Peyer's patch (tissue), 4 donors: ENCODE measurements around the gene CCDC51. TPM values are rescaled to one million over a fixed set of nuclear protein-coding genes. Genes with fewer than 3 reads are reported as not detected.
A peak's percentile ranks its signal among the peaks of the same experiment; 100 is the strongest.
"Not testable (repeated sequence)": the region's sequence is repeated elsewhere in the genome, so short reads cannot be mapped to it uniquely, and the experiment has no call there.

Experiments used
- DNase-seq, 3 donors: peaks; one replicate each; pipeline ENCODE4 v3.0.0-alpha.2; 2017 to 2019
- H3K27ac ChIP-seq, 4 donors: fragments of 200-600 bp; sonication (generic); one replicate each; pipeline ENCODE4 v1.5.1; 2016 to 2019
- H3K27me3 ChIP-seq, 2 donors: fragments of 200-600 bp; sonication (generic); one replicate each; pipeline ENCODE4 v1.5.1; 2019
- H3K36me3 ChIP-seq, 3 donors: fragments of 200-600 bp; sonication (generic); one replicate each; pipeline ENCODE4 v1.5.1; 2016 to 2019
- H3K4me1 ChIP-seq, 4 donors: fragments of 200-600 bp; sonication (generic); one replicate each; pipeline ENCODE4 v1.5.1; 2016 to 2019
- H3K4me3 ChIP-seq, 4 donors: fragments of 200-600 bp; sonication (generic); 1 replicate in 3 of 4; 2 replicates in 1 of 4; pipeline ENCODE4 v1.5.1; 2016 to 2019; ENCODE audit warnings: mild to moderate bottlenecking in 1 of 4
- H3K9me3 ChIP-seq, 4 donors: fragments of 200-600 bp; sonication (generic); one replicate each; pipeline ENCODE4 v1.5.1; 2016 to 2019; ENCODE audit warnings: mild to moderate bottlenecking in 1 of 4
- POLR2A ChIP-seq, 2 donors: fragments of 450-650 bp; IDR thresholded peaks; one replicate each; pipeline ENCODE4 v1.5.1; 2017; ENCODE audit warnings: antibody characterized with exemption in 2 of 2, mild to moderate bottlenecking in 2 of 2, moderate library complexity in 2 of 2
- total RNA-seq, 4 donors: library from RNA; depleted of rRNA; stranded (reverse); fragments of >200 nt; gene quantifications; one replicate each; pipeline ENCODE4 v1.1.0, GENCODE V29; 2016
- TF ChIP-seq, protein P1 (sequence below), 6 experiments: fragments of 450-650 bp in 4 of 6; fragments of 200-600 bp in 2 of 6; sonication (generic) in 1 of 6; IDR thresholded peaks; one replicate each; pipeline ENCODE4 v1.5.1; 2017 to 2019; ENCODE audit warnings: antibody characterized with exemption in 6 of 6, mild to moderate bottlenecking in 3 of 6, moderate library complexity in 1 of 6

CCDC51 gene, protein sequence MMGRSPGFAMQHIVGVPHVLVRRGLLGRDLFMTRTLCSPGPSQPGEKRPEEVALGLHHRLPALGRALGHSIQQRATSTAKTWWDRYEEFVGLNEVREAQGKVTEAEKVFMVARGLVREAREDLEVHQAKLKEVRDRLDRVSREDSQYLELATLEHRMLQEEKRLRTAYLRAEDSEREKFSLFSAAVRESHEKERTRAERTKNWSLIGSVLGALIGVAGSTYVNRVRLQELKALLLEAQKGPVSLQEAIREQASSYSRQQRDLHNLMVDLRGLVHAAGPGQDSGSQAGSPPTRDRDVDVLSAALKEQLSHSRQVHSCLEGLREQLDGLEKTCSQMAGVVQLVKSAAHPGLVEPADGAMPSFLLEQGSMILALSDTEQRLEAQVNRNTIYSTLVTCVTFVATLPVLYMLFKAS
- total RNA-seq: 10 to 100 TPM in 1 of 4 donors, 1 to 10 TPM in 3; 7.4 to 13.1 (median 9.1) TPM

GRCh38 chr3:48439820-48440589 is at the start of gene CCDC51, which contains the start of gene TMA7:
Gene CCDC51 (minus strand): TSS chr3:48440119. CDS start chr3:48435128, 4,991 bp downstream.
Gene TMA7 (plus strand): TSS chr3:48440257. CDS start chr3:48440297, 40 bp downstream.
- peaks cover 0 to 11% (median 0%) of the 10 kb centered on the region in 3 donors for H3K36me3 ChIP-seq
- no peaks in the 10 kb centered on the region for H3K9me3 ChIP-seq
- TF ChIP-seq, protein P1, sequence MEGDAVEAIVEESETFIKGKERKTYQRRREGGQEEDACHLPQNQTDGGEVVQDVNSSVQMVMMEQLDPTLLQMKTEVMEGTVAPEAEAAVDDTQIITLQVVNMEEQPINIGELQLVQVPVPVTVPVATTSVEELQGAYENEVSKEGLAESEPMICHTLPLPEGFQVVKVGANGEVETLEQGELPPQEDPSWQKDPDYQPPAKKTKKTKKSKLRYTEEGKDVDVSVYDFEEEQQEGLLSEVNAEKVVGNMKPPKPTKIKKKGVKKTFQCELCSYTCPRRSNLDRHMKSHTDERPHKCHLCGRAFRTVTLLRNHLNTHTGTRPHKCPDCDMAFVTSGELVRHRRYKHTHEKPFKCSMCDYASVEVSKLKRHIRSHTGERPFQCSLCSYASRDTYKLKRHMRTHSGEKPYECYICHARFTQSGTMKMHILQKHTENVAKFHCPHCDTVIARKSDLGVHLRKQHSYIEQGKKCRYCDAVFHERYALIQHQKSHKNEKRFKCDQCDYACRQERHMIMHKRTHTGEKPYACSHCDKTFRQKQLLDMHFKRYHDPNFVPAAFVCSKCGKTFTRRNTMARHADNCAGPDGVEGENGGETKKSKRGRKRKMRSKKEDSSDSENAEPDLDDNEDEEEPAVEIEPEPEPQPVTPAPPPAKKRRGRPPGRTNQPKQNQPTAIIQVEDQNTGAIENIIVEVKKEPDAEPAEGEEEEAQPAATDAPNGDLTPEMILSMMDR (IDR thresholded peaks at IDR 0.05): no peak
- TF ChIP-seq POLR2A (IDR thresholded peaks at IDR 0.05): peak; percentile 96 to 97
- peaks cover 0 to 36% (median 14%) of the 10 kb centered on the region in 4 donors for H3K4me1 ChIP-seq
- H3K4me3 ChIP-seq: peak within 1 kb of the TSS; percentile 64 to 84 (median 80)
- H3K27ac ChIP-seq: peak within 1 kb of the TSS; percentile 86 to 95 (median 94)
- peak; percentile 99 to 100 (median 99) for DNase-seq
- no peaks in the 10 kb centered on the region for H3K27me3 ChIP-seq

- H3K4me3 ChIP-seq: no peak overlapping the region
- no peaks in the 10 kb centered on the region for H3K4me1 ChIP-seq
- no peak overlapping the region for H3K27ac ChIP-seq
- TF ChIP-seq, protein P1 (IDR thresholded peaks at IDR 0.05): no peak
- TF ChIP-seq POLR2A (IDR thresholded peaks at IDR 0.05): no peak
- H3K36me3 ChIP-seq: no peaks in the 10 kb centered on the region
- no peak for DNase-seq
- H3K9me3 ChIP-seq: no peaks in the 10 kb centered on the region
- H3K27me3 ChIP-seq: no peaks in the 10 kb centered on the region
Measured at GRCh38 chr3:48486952-48487351, 47.0 kb upstream of the CCDC51 start.

GRCh38 chr3:48482822-48483221 is 42.9 kb upstream of the CCDC51 start:
- not testable (repeated sequence) for H3K4me3 ChIP-seq, DNase-seq, H3K36me3 ChIP-seq, H3K27ac ChIP-seq, H3K9me3 ChIP-seq, H3K4me1 ChIP-seq, H3K27me3 ChIP-seq

DNA sequence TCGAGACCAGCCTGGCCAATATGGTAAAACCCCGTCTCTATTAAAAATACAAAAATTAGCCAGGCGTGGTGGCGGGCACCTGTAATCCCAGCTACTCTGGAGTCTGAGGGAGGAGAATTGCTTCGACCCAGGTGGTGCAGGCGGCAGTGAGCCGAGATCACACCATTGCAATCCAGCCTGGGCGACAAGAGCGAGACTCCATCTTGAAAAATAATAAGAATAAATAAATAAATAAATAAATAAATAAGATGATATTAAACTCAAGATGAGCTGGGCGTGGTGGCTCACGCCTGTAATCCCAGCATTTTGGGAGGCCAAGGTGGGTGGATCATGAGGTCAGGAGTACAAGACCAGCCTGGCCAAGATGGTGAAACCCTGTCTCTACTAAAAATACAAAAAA is 41.0 kb upstream of the CCDC51 start:
- not testable (repeated sequence) for H3K4me1 ChIP-seq, DNase-seq, H3K9me3 ChIP-seq, H3K4me3 ChIP-seq, H3K27me3 ChIP-seq, H3K36me3 ChIP-seq, H3K27ac ChIP-seq

DNA sequence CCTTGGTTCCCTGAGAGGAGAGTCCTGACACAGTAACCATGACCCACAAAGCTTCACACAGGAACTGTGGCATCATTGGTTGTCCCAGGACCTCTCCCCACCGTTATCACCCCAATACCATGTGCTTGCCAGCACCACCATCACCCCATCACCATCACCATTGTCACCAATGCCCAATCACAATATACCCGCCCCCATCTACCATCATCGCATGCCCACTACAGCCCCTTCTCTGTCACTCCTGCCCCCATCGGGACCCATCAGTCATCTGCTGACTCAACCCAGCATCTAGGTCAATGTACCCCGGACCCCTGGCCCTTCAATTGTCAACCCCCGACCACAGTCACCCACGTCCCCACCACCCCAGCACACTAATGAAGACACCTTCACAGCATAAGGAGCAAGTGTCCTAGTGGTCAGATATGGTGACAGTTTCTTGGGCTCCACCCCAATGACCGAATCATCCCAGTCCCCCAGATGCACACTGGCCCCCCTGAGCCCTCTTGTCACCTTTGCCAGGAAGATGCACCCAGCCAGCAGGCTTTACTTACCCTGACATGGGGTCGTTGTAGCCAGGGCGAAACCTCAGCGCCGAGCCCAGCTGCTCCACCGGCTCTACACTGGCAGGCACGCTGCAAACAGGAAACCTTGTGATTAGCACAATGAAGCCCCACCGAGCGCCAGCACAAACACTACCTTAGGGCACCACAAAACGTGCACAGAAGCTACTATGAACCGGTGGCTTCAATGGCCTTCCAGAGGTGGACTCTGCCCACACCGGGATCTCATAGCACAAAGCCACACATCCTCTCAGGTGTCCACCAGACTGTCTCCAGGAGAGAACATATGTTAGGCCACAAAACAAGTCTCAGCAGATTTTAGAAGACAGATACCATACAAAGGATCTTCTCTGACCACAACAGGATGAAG is 39.0 kb upstream of the CCDC51 start:
- Histone ChIP-seq H3K4me3 (peak overlapping the region in 3 of 4 donors; percentile 19 to 24 (median 21)), H3K27ac (peak overlapping the region; percentile 61 to 77 (median 69)), H3K4me1 (no peaks in the 10 kb centered on the region), H3K36me3 (no peaks in the 10 kb centered on the region), H3K9me3 (no peaks in the 10 kb centered on the region), H3K27me3 (no peaks in the 10 kb centered on the region)
- DNase-seq: peak in 2 of 3 donors; percentile 82 to 86
- no peak for TF ChIP-seq POLR2A (IDR thresholded peaks at IDR 0.05)
- TF ChIP-seq, protein P1 (IDR thresholded peaks at IDR 0.05): no peak

- no peak for TF ChIP-seq POLR2A (IDR thresholded peaks at IDR 0.05)
- TF ChIP-seq, protein P1 (IDR thresholded peaks at IDR 0.05): no peak
- Histone ChIP-seq H3K27ac (peak overlapping the region; percentile 21 to 77 (median 69)), H3K4me1 (peaks cover 0 to 7% (median 4%) of the 10 kb centered on the region in 4 donors), H3K4me3 (no peak overlapping the region), H3K36me3 (no peaks in the 10 kb centered on the region), H3K9me3 (no peaks in the 10 kb centered on the region), H3K27me3 (no peaks in the 10 kb centered on the region)
- DNase-seq: no peak
Measured at GRCh38 chr3:48477959-48478520, 38.1 kb upstream of the CCDC51 start.
